Colonic mucosa (tissue), 4 donors: Measurements from ENCODE around the gene PTPN12. TPM values are rescaled to one million over a fixed set of nuclear protein-coding genes. Genes with fewer than 3 reads are reported as not detected.

Source experiments
- DNase-seq: peaks from one replicate; pipeline ENCODE4 v3.0.0-alpha.2; 2020
- H3K27ac ChIP-seq: fragments of 200-600 bp; one replicate; pipeline ENCODE4 v1.8.0; 2021
- H3K27me3 ChIP-seq: fragments of 200-600 bp; one replicate; pipeline ENCODE4 v1.8.0; 2021
- H3K36me3 ChIP-seq: fragments of 200-600 bp; one replicate; pipeline ENCODE4 v1.8.0; 2021
- H3K4me1 ChIP-seq: fragments of 200-600 bp; one replicate; pipeline ENCODE4 v1.8.0; 2021; ENCODE audit warnings: mild to moderate bottlenecking
- H3K4me3 ChIP-seq: fragments of 200-600 bp; one replicate; pipeline ENCODE4 v1.8.0; 2021
- H3K9ac ChIP-seq, 2 donors: one replicate each; pipeline ENCODE4 v1.7.0; 2013; ENCODE audit warnings: control low read depth in 2 of 2, low read depth in 2 of 2, low read length in 2 of 2
- H3K9me3 ChIP-seq: fragments of 200-600 bp; one replicate; pipeline ENCODE4 v1.8.0; 2021
- intact Hi-C: fragments of 100-400 bp; cut with DNase I; formaldehyde crosslinking; loops from one replicate; pipeline ENCODE4 v1.14.1; 2022
- total RNA-seq, 2 donors: library from RNA; stranded (reverse); fragmentation: NEBNext Ultra II Directional in 1 of 2; extraction: Animal tissue kit (Norgen Biotek cat#: 25700) in 1 of 2; gene quantifications; one replicate each; pipeline ENCODE4 v1.2.1, GENCODE V29; 2021
- TF ChIP-seq, protein P1 (sequence below): fragments of 200-600 bp; IDR thresholded peaks from one replicate; pipeline ENCODE4 v1.8.0; 2022; ENCODE audit warnings: antibody characterized with exemption, mild to moderate bottlenecking
- donor health status: healthy.
- donor health status: DM: no; HTN: no; CAD: no.
- donor health status: DM: no; HTN: no; CAD: no.

Gene PTPN12
- total RNA-seq, 2 donors from 2014 or later, result 34.0 to 51.3 TPM

- Histone ChIP-seq H3K4me3 (no peak overlapping the region), H3K4me1 (no peaks in the 10 kb centered on the region), H3K27ac (no peak overlapping the region), H3K9me3 (no peaks in the 10 kb centered on the region), H3K27me3 (no peaks in the 10 kb centered on the region), H3K9ac (no peak overlapping the region), H3K36me3 (peaks cover 3% of the 10 kb centered on the region)
- TF ChIP-seq, protein P1, sequence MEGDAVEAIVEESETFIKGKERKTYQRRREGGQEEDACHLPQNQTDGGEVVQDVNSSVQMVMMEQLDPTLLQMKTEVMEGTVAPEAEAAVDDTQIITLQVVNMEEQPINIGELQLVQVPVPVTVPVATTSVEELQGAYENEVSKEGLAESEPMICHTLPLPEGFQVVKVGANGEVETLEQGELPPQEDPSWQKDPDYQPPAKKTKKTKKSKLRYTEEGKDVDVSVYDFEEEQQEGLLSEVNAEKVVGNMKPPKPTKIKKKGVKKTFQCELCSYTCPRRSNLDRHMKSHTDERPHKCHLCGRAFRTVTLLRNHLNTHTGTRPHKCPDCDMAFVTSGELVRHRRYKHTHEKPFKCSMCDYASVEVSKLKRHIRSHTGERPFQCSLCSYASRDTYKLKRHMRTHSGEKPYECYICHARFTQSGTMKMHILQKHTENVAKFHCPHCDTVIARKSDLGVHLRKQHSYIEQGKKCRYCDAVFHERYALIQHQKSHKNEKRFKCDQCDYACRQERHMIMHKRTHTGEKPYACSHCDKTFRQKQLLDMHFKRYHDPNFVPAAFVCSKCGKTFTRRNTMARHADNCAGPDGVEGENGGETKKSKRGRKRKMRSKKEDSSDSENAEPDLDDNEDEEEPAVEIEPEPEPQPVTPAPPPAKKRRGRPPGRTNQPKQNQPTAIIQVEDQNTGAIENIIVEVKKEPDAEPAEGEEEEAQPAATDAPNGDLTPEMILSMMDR, result no peak
- intact Hi-C loops, result no loop called here
- no peak for DNase-seq
These were observed 50.2 kb downstream of the PTPN12 start for GRCh38 chr7:77587272-77587671.

DNA sequence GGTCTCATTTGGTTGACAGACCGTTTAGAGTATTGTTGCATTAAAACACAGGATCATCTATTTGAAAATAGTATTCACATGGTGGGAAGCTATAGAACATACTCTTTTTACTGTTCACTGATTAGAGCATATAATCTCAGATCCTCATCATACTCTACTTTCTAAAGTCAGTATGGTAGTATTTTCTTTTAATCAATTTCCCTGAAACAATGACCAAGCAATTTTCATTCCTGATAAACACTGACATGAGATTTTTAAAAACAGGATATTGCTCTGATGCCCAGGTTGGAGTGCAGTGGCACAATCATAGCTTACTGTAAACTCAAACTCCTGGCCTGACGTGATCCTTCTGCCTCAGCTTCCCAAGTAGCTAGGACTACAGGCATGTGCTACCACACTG is 63.9 kb downstream of the PTPN12 start:
- Histone ChIP-seq H3K4me3 (no peak overlapping the region), H3K9me3 (no peaks in the 10 kb centered on the region), H3K27ac (no peak overlapping the region), H3K27me3 (no peaks in the 10 kb centered on the region), H3K9ac (no peak overlapping the region), H3K36me3 (no peaks in the 10 kb centered on the region), H3K4me1 (no peaks in the 10 kb centered on the region)
- no peak for DNase-seq
- TF ChIP-seq, protein P1, result no peak
- intact Hi-C loops, result no loop called here

GRCh38 chr7:77606562-77606961 is 69.5 kb downstream of the PTPN12 start:
- no peak for DNase-seq
- intact Hi-C loops, result no loop called here
- Histone ChIP-seq H3K9me3 (no peaks in the 10 kb centered on the region), H3K4me3 (no peak overlapping the region), H3K4me1 (no peaks in the 10 kb centered on the region), H3K9ac (no peak overlapping the region), H3K36me3 (no peaks in the 10 kb centered on the region), H3K27me3 (no peaks in the 10 kb centered on the region), H3K27ac (no peak overlapping the region)
- TF ChIP-seq, protein P1, result no peak

- Histone ChIP-seq H3K9me3 (no peaks in the 10 kb centered on the region), H3K4me1 (no peaks in the 10 kb centered on the region), H3K4me3 (no peak overlapping the region), H3K27ac (no peak overlapping the region), H3K27me3 (no peaks in the 10 kb centered on the region), H3K9ac (no peak overlapping the region), H3K36me3 (no peaks in the 10 kb centered on the region)
- intact Hi-C loops, result no loop called here
- no peak for DNase-seq
- TF ChIP-seq, protein P1, result no peak
These were observed 82.2 kb downstream of the PTPN12 start for GRCh38 chr7:77619314-77619713.

DNA sequence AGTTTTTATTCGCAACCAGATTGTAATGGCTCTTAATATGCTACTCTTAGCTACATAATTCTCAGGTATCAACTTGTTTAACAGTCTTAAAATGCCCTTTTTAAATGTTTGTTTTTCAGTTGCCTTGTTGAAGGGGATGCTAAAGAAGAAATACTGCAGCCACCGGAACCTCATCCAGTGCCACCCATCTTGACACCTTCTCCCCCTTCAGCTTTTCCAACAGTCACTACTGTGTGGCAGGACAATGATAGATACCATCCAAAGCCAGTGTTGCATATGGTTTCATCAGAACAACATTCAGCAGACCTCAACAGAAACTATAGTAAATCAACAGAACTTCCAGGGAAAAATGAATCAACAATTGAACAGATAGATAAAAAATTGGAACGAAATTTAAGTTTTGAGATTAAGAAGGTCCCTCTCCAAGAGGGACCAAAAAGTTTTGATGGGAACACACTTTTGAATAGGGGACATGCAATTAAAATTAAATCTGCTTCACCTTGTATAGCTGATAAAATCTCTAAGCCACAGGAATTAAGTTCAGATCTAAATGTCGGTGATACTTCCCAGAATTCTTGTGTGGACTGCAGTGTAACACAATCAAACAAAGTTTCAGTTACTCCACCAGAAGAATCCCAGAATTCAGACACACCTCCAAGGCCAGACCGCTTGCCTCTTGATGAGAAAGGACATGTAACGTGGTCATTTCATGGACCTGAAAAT is 89.7 kb downstream of the PTPN12 start:
- Histone ChIP-seq H3K9ac (no peak overlapping the region), H3K36me3 (no peaks in the 10 kb centered on the region), H3K4me3 (no peak overlapping the region), H3K27me3 (no peaks in the 10 kb centered on the region), H3K27ac (no peak overlapping the region), H3K9me3 (no peaks in the 10 kb centered on the region), H3K4me1 (no peaks in the 10 kb centered on the region)
- DNase-seq, result no peak
- TF ChIP-seq, protein P1, result no peak
- intact Hi-C loops, result no loop called here
